ENCODE data around the gene SAFB.

The SAFB gene

GRCh38 chr19:5651361-5651760, 28.5 kb downstream of the SAFB start:
- Mint-ChIP-seq H3K9me3 (no peaks in the 10 kb centered on the region), H3K4me1 (no peaks in the 10 kb centered on the region), H3K27ac (no peak overlapping the region), H3K27me3 (ENCODE audit: low read depth) (no peaks in the 10 kb centered on the region), H3K36me3 (ENCODE audit: low read depth) (peaks cover 79% of the 10 kb centered on the region), H3K4me3 (no peak overlapping the region)
- TF ChIP-seq CTCF (IDR thresholded peaks at IDR 0.05; ENCODE audit: unreplicated experiment in 3 of 3) = no peak

GRCh38 chr19:5652261-5652660, 29.4 kb downstream of the SAFB start:
- TF ChIP-seq CTCF (IDR thresholded peaks at IDR 0.05; ENCODE audit: unreplicated experiment in 3 of 3) = no peak
- H3K4me1 Mint-ChIP-seq = no peaks in the 10 kb centered on the region
- H3K9me3 Mint-ChIP-seq = no peaks in the 10 kb centered on the region
- no peaks in the 10 kb centered on the region for H3K27me3 Mint-ChIP-seq (ENCODE audit: low read depth)
- peaks cover 75% of the 10 kb centered on the region for H3K36me3 Mint-ChIP-seq (ENCODE audit: low read depth)
- H3K4me3 Mint-ChIP-seq = no peak overlapping the region
- H3K27ac Mint-ChIP-seq = no peak overlapping the region

- H3K4me1 Mint-ChIP-seq = no peaks in the 10 kb centered on the region
- H3K36me3 Mint-ChIP-seq (ENCODE audit: low read depth) = peaks cover 69% of the 10 kb centered on the region
- TF ChIP-seq CTCF (IDR thresholded peaks at IDR 0.05; ENCODE audit: unreplicated experiment in 3 of 3) = no peak
- no peak overlapping the region for H3K4me3 Mint-ChIP-seq
- H3K27me3 Mint-ChIP-seq (ENCODE audit: low read depth) = no peaks in the 10 kb centered on the region
- no peak overlapping the region for H3K27ac Mint-ChIP-seq
- no peaks in the 10 kb centered on the region for H3K9me3 Mint-ChIP-seq
Observed at GRCh38 chr19:5654931-5655330, 32.0 kb downstream of the SAFB start.

GRCh38 chr19:5655412-5655811, 32.5 kb downstream of the SAFB start:
- Mint-ChIP-seq H3K27ac (no peak overlapping the region), H3K4me3 (no peak overlapping the region), H3K36me3 (ENCODE audit: low read depth) (peaks cover 65% of the 10 kb centered on the region), H3K27me3 (ENCODE audit: low read depth) (no peaks in the 10 kb centered on the region), H3K9me3 (no peaks in the 10 kb centered on the region), H3K4me1 (no peaks in the 10 kb centered on the region)
- no peak for TF ChIP-seq CTCF (IDR thresholded peaks at IDR 0.05; ENCODE audit: unreplicated experiment in 3 of 3)

GRCh38 chr19:5661483-5661882, 38.6 kb downstream of the SAFB start:
- peaks cover 6% of the 10 kb centered on the region for H3K4me1 Mint-ChIP-seq
- H3K36me3 Mint-ChIP-seq (ENCODE audit: low read depth) = peaks cover 60% of the 10 kb centered on the region
- no peak overlapping the region for H3K27ac Mint-ChIP-seq
- no peaks in the 10 kb centered on the region for H3K9me3 Mint-ChIP-seq
- TF ChIP-seq CTCF (IDR thresholded peaks at IDR 0.05; ENCODE audit: unreplicated experiment in 3 of 3) = no peak
- H3K27me3 Mint-ChIP-seq (ENCODE audit: low read depth) = no peaks in the 10 kb centered on the region
- H3K4me3 Mint-ChIP-seq = no peak overlapping the region

- Mint-ChIP-seq H3K36me3 (ENCODE audit: low read depth) (peaks cover 64% of the 10 kb centered on the region), H3K4me3 (no peak overlapping the region), H3K9me3 (no peaks in the 10 kb centered on the region), H3K27ac (no peak overlapping the region), H3K27me3 (ENCODE audit: low read depth) (no peaks in the 10 kb centered on the region), H3K4me1 (peaks cover 6% of the 10 kb centered on the region)
- no peak for TF ChIP-seq CTCF (IDR thresholded peaks at IDR 0.05; ENCODE audit: unreplicated experiment in 3 of 3)
Observed at GRCh38 chr19:5663904-5664303, 41.0 kb downstream of the SAFB start.

Measured in nephron (organoid).